Testis (tissue), 3 donors: ENCODE results near the gene ADAMTS14. TPM values are rescaled to one million over a fixed set of nuclear protein-coding genes. Genes with fewer than 3 reads are reported as not detected.

ENCODE experiments used
- DNase-seq: peaks from one replicate; pipeline ENCODE4 v3.0.0-alpha.2; 2019
- H3K27ac ChIP-seq, 2 donors: fragments of 200-600 bp; sonication (generic); one replicate each; pipeline ENCODE4 v1.5.1; 2019
- H3K27me3 ChIP-seq: fragments of 200-600 bp; sonication (generic); one replicate; pipeline ENCODE4 v1.5.1; 2019
- H3K36me3 ChIP-seq: fragments of 200-600 bp; sonication (generic); one replicate; pipeline ENCODE4 v1.5.1; 2017; ENCODE audit warnings: low read depth; ENCODE audit errors: missing control alignments
- H3K4me1 ChIP-seq: fragments of 200-600 bp; sonication (generic); one replicate; pipeline ENCODE4 v1.5.1; 2019
- H3K4me3 ChIP-seq, 2 donors: fragments of 200-600 bp; sonication (generic); one replicate each; pipeline ENCODE4 v1.5.1; 2017 to 2019
- H3K9me3 ChIP-seq: fragments of 200-600 bp; sonication (generic); one replicate; pipeline ENCODE4 v1.5.1; 2017
- POLR2A ChIP-seq: fragments of 450-650 bp; IDR thresholded peaks from one replicate; pipeline ENCODE4 v1.6.1; 2017; ENCODE audit warnings: antibody characterized with exemption, mild to moderate bottlenecking, moderate library complexity
- WGBS, 2 donors: methylation state at CpG; one replicate each; pipeline ENCODE4 v1.1.5; 2018; 5-methylcytosine and 5-hydroxymethylcytosine counted together
- intact Hi-C: fragments of 100-400 bp; cut with DNase I; formaldehyde crosslinking; loops from one replicate; pipeline ENCODE4 v1.15.1; 2023; ENCODE audit warnings: low total_unique reads
- polyA plus RNA-seq: library from polyadenylated mRNA; stranded (reverse); fragments of 350-450 nt; fragmentation: Illumina TruSeq; extraction: RNeasy Lipid Tissue Mini Kit (QIAGEN cat#74804); gene quantifications from one replicate; pipeline ENCODE4 v1.2.3, GENCODE V29; 2014; ENCODE audit warnings: low read depth, low replicate concordance; ENCODE audit not compliant: insufficient read depth
- total RNA-seq, 2 donors: library from RNA; depleted of rRNA; stranded (reverse); fragments of >200 nt; gene quantifications; one replicate each; pipeline ENCODE4 v1.2.3, GENCODE V29; 2016
- TF ChIP-seq, protein P1 (sequence below), 3 experiments: fragments of 450-650 bp in 2 of 3; fragments of 200-600 bp in 1 of 3; sonication (generic) in 1 of 3; IDR thresholded peaks; one replicate each; pipeline ENCODE4 v1.5.1; 2016 to 2019; ENCODE audit warnings: antibody characterized with exemption in 3 of 3, mild to moderate bottlenecking in 2 of 3, moderate library complexity in 1 of 3

Gene ADAMTS14
- total and polyA plus RNA-seq, 3 donors from 2014 or later, result 0.63 to 0.93 (median 0.90) TPM

DNA sequence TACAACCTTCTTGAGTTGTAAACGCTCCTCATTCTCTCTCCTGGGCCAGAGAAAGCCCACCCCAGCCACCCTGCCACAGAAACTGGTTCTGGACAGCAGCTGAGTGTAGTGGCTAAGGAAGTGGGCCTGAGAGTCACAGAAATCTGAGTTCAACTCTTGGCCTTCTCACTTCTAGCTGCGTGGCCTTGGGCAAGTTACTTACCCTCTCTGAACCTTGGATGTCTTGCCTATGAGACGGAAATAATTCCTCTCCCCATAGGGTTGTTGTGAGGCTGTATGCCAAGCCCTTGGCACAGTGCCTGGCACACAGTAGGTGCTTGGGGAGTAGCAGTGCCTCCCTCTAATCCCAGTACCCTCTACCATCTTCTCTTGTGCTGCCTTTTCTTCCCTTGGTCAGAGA lies 51.5 kb downstream of the ADAMTS14 start:
- TF ChIP-seq, protein P1, sequence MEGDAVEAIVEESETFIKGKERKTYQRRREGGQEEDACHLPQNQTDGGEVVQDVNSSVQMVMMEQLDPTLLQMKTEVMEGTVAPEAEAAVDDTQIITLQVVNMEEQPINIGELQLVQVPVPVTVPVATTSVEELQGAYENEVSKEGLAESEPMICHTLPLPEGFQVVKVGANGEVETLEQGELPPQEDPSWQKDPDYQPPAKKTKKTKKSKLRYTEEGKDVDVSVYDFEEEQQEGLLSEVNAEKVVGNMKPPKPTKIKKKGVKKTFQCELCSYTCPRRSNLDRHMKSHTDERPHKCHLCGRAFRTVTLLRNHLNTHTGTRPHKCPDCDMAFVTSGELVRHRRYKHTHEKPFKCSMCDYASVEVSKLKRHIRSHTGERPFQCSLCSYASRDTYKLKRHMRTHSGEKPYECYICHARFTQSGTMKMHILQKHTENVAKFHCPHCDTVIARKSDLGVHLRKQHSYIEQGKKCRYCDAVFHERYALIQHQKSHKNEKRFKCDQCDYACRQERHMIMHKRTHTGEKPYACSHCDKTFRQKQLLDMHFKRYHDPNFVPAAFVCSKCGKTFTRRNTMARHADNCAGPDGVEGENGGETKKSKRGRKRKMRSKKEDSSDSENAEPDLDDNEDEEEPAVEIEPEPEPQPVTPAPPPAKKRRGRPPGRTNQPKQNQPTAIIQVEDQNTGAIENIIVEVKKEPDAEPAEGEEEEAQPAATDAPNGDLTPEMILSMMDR (IDR thresholded peaks at IDR 0.05), result no peak
- no peak for TF ChIP-seq POLR2A
- WGBS, 2 donors, result 89 to 100% methylated on average over 3 of the region's 3 CpGs
- Histone ChIP-seq H3K4me1 (no peaks in the 10 kb centered on the region), H3K27me3 (no peaks in the 10 kb centered on the region), H3K27ac (no peak overlapping the region), H3K4me3 (no peak overlapping the region), H3K9me3 (no peaks in the 10 kb centered on the region), H3K36me3 (no peaks in the 10 kb centered on the region)
- intact Hi-C loops, result no loop called here
- no peak for DNase-seq

DNA sequence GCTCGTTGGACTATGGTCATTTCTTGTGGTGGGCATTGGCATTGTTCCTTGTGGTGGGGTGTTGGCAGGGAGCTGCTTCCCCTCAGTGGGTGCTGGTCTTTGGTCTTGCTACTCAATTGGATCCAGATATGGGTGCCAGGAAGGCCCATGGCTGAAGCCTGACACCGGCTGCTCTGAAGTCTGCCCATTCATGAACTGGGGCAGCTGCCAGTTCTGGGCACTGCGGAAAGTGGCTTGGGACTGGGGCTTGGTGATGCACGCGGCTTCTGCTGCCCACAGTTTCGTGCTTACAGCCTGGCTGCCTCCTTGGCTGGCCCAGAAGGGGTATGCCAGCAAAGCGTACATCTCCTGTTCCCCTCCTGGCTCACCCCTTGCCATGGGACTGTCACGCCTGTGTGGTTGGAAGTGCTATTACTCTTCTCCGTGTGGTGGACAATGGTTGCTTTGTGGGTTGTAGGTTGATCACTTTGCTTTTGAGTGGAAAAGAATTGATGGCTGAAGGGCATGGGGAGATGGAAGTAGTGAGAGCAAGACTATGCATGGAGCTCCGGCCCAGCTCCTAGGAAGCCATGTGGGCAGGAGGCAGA lies 54.7 kb downstream of the ADAMTS14 start:
- Histone ChIP-seq H3K9me3 (no peaks in the 10 kb centered on the region), H3K27ac (no peak overlapping the region), H3K36me3 (no peaks in the 10 kb centered on the region), H3K4me1 (no peaks in the 10 kb centered on the region), H3K4me3 (no peak overlapping the region), H3K27me3 (no peaks in the 10 kb centered on the region)
- TF ChIP-seq, protein P1 (IDR thresholded peaks at IDR 0.05), result no peak
- no peak for TF ChIP-seq POLR2A
- intact Hi-C loops, result no loop called here
- WGBS, 2 donors, result 94 to 100% methylated on average over 2 to 10 of the region's 10 CpGs
- DNase-seq, result no peak

DNA sequence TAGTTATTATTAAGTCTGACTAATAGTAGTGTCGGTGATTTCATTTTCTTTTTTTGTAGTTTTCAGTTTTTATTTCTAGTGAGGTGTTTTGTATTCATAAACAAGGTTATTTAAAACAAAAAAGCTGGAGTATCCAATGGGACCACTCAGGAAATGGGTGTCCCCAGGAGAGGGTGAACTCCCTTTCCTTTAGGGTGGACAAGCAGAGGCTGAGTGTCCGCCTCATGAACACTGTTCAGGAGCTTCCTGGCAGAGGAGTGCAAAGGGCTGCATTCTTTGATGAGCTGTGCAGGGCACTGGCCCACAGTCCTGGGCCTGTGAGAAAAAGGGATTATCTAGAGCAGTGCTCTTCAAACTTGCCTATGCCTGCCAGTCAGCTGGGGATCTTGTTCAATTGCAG lies 56.0 kb downstream of the ADAMTS14 start:
- Histone ChIP-seq H3K27ac (no peak overlapping the region), H3K36me3 (no peaks in the 10 kb centered on the region), H3K9me3 (no peaks in the 10 kb centered on the region), H3K4me1 (no peaks in the 10 kb centered on the region), H3K4me3 (no peak overlapping the region), H3K27me3 (no peaks in the 10 kb centered on the region)
- WGBS, 2 donors, result 94% methylated on average over 2 of the region's 2 CpGs
- intact Hi-C loops, result no loop called here
- TF ChIP-seq POLR2A, result no peak
- TF ChIP-seq, protein P1 (IDR thresholded peaks at IDR 0.05), result no peak
- DNase-seq, result no peak

DNA sequence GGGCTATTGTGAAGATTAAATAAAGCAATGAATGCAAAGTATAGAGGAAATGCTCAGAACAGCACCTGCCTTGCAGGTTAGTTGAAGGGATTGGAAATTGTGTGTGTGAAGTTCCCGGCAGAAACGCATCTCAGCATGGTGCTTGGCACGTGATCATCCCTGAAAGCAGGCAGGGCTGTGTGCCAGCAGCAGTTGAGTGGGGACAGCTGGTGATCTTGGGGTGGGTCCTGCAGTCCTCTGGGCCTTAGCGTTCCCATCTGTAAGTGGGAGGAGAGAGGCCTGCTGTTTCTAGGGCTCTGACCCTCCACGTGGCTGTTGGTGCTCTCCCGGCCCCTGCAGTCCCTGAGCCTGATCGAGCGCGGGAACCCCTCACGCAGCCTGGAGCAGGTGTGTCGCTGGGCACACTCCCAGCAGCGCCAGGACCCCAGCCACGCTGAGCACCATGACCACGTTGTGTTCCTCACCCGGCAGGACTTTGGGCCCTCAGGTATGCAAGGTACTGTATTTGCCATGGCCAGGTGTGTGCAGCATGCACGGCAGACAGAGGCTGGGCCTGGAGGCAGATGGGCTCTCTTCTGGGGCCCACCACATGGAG lies 57.6 kb downstream of the ADAMTS14 start:
- WGBS, 2 donors, result 68 to 82% methylated on average over 13 to 16 of the region's 16 CpGs
- Histone ChIP-seq H3K4me3 (no peak overlapping the region), H3K27ac (no peak overlapping the region), H3K36me3 (no peaks in the 10 kb centered on the region), H3K9me3 (no peaks in the 10 kb centered on the region), H3K27me3 (no peaks in the 10 kb centered on the region), H3K4me1 (no peaks in the 10 kb centered on the region)
- DNase-seq, result peak; percentile 35
- TF ChIP-seq, protein P1 (IDR thresholded peaks at IDR 0.05), result no peak
- no peak for TF ChIP-seq POLR2A
- intact Hi-C loops, result no loop called here

DNA sequence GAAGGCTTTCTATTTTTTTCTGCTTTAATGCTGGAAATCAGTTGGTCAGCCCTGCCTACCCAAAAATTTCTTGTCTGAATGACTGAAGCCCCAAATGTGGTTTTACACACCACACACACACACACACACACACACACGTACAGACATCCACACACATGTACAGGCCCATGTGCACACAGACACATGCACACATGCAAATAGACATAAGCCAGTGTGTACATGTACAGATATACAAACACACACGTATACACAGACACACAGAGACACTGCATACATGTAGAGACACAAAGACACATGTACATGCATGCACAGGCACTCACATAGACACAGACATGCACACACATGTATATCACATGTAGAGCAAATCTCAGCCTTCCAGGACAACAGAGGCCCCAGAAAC lies 58.6 kb downstream of the ADAMTS14 start:
- TF ChIP-seq POLR2A, result no peak
- TF ChIP-seq, protein P1 (IDR thresholded peaks at IDR 0.05), result no peak
- Histone ChIP-seq H3K36me3 (no peaks in the 10 kb centered on the region), H3K9me3 (no peaks in the 10 kb centered on the region), H3K4me3 (no peak overlapping the region), H3K27ac (no peak overlapping the region), H3K4me1 (no peaks in the 10 kb centered on the region), H3K27me3 (no peaks in the 10 kb centered on the region)
- no peak for DNase-seq
- intact Hi-C loops, result no loop called here
- WGBS, 2 donors, result 78 to 86% methylated on average over 2 of the region's 2 CpGs
